Esophagus squamous epithelium (tissue), 4 donors: Measurements from ENCODE around the gene SLC6A2.

Experiments used
- CTCF ChIP-seq, 6 experiments: fragments of 450-650 bp in 4 of 6; fragments of 200-600 bp in 2 of 6; sonication (generic) in 2 of 6; IDR thresholded peaks; one replicate each; pipeline ENCODE4 v1.5.1; 2016 to 2019; ENCODE audit warnings: antibody characterized with exemption in 6 of 6, mild to moderate bottlenecking in 4 of 6, moderate library complexity in 4 of 6
- POLR2A ChIP-seq, 4 donors: fragments of 450-650 bp; IDR thresholded peaks; one replicate each; pipeline ENCODE4 v1.6.1; 2017; ENCODE audit warnings: antibody characterized with exemption in 4 of 4, mild to moderate bottlenecking in 4 of 4, moderate library complexity in 3 of 4

GRCh38 chr16:55666012-55666411, 10.2 kb downstream of the SLC6A2 start:
- TF ChIP-seq CTCF (IDR thresholded peaks at IDR 0.05) (no peak), POLR2A (IDR thresholded peaks at IDR 0.05) (no peak)
